ENCODE measurements around the gene SNAPC4. TPM values are rescaled to one million over a fixed set of nuclear protein-coding genes. Genes with fewer than 3 reads are reported as not detected.

Gene SNAPC4
- polyA plus RNA-seq, 1 donor from 2014 or later, result 6.8 TPM

- Histone ChIP-seq H3K36me3 (ENCODE audit: insufficient read depth, low read length) (no peaks in the 10 kb centered on the region), H3K27ac (ENCODE audit: low read length) (no peak overlapping the region), H2AFZ (ENCODE audit: low read depth, low read length) (no peak overlapping the region), H3F3A (ENCODE audit: insufficient read depth, low read length, poor library complexity, severe bottlenecking) (no peaks in the 10 kb centered on the region), H3K9me2 (ENCODE audit: insufficient read depth, low read length) (no peaks in the 10 kb centered on the region), H3K9me3 (ENCODE audit: low read length) (no peaks in the 10 kb centered on the region), H3K4me2 (ENCODE audit: low read length) (no peak overlapping the region), H3K4me3 (ENCODE audit: low read length) (no peak overlapping the region), H4K20me1 (ENCODE audit: insufficient read depth) (no peaks in the 10 kb centered on the region), H3K79me2 (replicated peaks; ENCODE audit: insufficient read depth, low read length) (peaks cover 2% of the 10 kb centered on the region), H3K27me3 (ENCODE audit: insufficient read depth, low read depth, low read length) (no peaks in the 10 kb centered on the region), H3K9ac (ENCODE audit: low read length) (no peak overlapping the region)
- no peak for TF ChIP-seq RAD21 (conservative IDR thresholded peaks at IDR 0.05)
- no peak for TF ChIP-seq POLR2AphosphoS5 (IDR thresholded peaks at IDR 0.05)
- no peak for TF ChIP-seq CTCF (IDR thresholded peaks at IDR 0.05; ENCODE audit: poor library complexity, severe bottlenecking)
These were observed 29.9 kb upstream of the SNAPC4 start for GRCh38 chr9:136429683-136430491.

GRCh38 chr9:136429075-136429628 lies 29.2 kb upstream of the SNAPC4 start:
- no peak overlapping the region for H2AFZ ChIP-seq (ENCODE audit: low read depth, low read length)
- no peak overlapping the region for H3K4me3 ChIP-seq (ENCODE audit: low read length)
- H3K9me3 ChIP-seq (ENCODE audit: low read length), result no peaks in the 10 kb centered on the region
- no peak overlapping the region for H3K4me2 ChIP-seq (ENCODE audit: low read length)
- H3K9ac ChIP-seq (ENCODE audit: low read length), result no peak overlapping the region
- H3K9me2 ChIP-seq (ENCODE audit: insufficient read depth, low read length), result no peaks in the 10 kb centered on the region
- TF ChIP-seq CTCF (IDR thresholded peaks at IDR 0.05; ENCODE audit: poor library complexity, severe bottlenecking) (no peak), SMC3 (conservative IDR thresholded peaks at IDR 0.05; ENCODE audit: poor library complexity) (no peak), POLR2AphosphoS5 (IDR thresholded peaks at IDR 0.05) (no peak), REST (IDR thresholded peaks at IDR 0.05; ENCODE audit: borderline replicate concordance) (no peak), EZH2 (IDR thresholded peaks at IDR 0.05; ENCODE audit: borderline replicate concordance, insufficient read depth, low read length, poor library complexity, severe bottlenecking) (no peak), EP300 (conservative IDR thresholded peaks at IDR 0.05; ENCODE audit: poor library complexity, severe bottlenecking) (no peak), MXI1 (conservative IDR thresholded peaks at IDR 0.05; ENCODE audit: poor library complexity, severe bottlenecking) (no peak), RAD21 (conservative IDR thresholded peaks at IDR 0.05) (no peak), TAF1 (IDR thresholded peaks at IDR 0.05; ENCODE audit: low read depth) (no peak)
- no peaks in the 10 kb centered on the region for H3K36me3 ChIP-seq (ENCODE audit: insufficient read depth, low read length)
- no peaks in the 10 kb centered on the region for H3K27me3 ChIP-seq (ENCODE audit: insufficient read depth, low read depth, low read length)
- H3F3A ChIP-seq (ENCODE audit: insufficient read depth, low read length, poor library complexity, severe bottlenecking), result no peaks in the 10 kb centered on the region
- no peaks in the 10 kb centered on the region for H4K20me1 ChIP-seq (ENCODE audit: insufficient read depth)
- no peaks in the 10 kb centered on the region for H3K79me2 ChIP-seq (replicated peaks; ENCODE audit: insufficient read depth, low read length)
- H3K27ac ChIP-seq (ENCODE audit: low read length), result no peak overlapping the region

All from neural cell (in vitro differentiated cells).